Measurements from ENCODE around the gene SERPINB2.

- TF ChIP-seq CTCF (IDR thresholded peaks at IDR 0.05; ENCODE audit: low read length) (no peak), EZH2 (IDR thresholded peaks at IDR 0.05; ENCODE audit: borderline replicate concordance, low read length) (no peak)
These were observed 49.5 kb downstream of the SERPINB2 start for GRCh38 chr18:63936932-63937393.
